Measurements from ENCODE around the gene VWA8.
A peak's percentile ranks its signal among the peaks of the same experiment; 100 is the strongest.
"Not testable (repeated sequence)": the region's sequence is repeated elsewhere in the genome, so short reads cannot be mapped to it uniquely, and the experiment has no call there.

The VWA8 gene

GRCh38 chr13:41547251-41548000 is 413.5 kb downstream of the VWA8 start:
- no peak for DNase-seq

DNA sequence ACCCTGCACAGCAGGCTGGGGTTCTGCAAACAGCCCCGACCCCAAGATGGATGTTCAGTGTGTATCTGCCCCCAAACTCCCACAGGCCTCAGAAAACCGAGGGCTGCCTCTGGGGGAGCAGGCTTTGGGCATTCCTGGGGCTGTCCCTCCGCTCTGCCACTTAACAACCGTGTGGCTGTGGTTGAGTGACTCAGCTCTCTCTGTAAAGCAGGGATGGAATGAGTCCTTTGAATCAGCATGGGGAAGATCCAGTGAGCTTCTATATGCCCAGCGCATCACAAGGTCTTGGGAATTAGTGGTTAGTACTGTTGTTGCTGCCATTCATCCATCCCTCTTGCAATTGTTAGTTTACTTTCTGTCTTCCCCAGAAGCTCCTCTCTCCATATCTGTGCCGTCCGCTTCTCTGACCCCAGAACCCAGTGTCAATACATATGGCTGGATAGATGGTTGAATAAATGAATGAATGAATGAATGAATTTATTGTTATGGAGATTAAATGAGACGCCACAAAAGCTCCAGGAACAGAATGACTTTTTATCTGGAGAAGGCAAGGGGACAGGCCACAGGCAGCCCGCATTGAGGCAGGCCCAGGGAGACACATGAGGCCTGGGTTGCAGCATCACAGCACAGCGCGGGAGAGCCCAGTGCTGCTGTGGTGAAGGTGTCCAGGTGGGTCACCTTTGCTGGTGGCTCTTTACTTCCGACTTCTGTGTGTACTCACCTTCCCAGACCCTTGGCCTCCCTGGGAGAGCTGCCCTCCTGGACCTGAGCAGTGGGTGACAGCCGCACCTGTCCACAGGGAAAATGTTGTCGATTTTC is 414.3 kb downstream of the VWA8 start:
- DNase-seq: no peak

- DNase-seq: no peak
These were observed 415.5 kb downstream of the VWA8 start for GRCh38 chr13:41545432-41545707.

GRCh38 chr13:41543664-41544300 is 417.1 kb downstream of the VWA8 start:
- DNase-seq: no peak

DNA sequence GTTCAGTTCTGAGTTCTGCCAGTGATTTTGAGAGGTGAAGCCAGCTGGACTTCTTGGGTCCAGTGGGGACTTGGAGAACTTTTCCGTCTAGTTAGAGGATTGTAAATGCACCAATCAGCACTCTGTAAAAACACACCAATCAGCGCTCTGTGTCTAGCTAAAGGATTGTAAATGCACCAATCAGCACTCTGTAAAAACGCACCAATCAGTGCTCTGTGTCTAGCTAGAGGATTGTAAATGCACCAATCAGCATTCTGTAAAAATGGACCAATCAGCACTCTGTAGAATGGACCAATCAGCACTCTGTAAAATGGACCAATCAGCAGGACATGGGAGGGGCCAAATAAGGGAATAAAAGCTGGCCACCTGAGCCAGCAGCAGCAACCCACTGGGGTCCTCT is 418.1 kb downstream of the VWA8 start:
- not testable (repeated sequence) for DNase-seq

- no peak for DNase-seq
These were observed 418.6 kb downstream of the VWA8 start for GRCh38 chr13:41542281-41542680.

DNA sequence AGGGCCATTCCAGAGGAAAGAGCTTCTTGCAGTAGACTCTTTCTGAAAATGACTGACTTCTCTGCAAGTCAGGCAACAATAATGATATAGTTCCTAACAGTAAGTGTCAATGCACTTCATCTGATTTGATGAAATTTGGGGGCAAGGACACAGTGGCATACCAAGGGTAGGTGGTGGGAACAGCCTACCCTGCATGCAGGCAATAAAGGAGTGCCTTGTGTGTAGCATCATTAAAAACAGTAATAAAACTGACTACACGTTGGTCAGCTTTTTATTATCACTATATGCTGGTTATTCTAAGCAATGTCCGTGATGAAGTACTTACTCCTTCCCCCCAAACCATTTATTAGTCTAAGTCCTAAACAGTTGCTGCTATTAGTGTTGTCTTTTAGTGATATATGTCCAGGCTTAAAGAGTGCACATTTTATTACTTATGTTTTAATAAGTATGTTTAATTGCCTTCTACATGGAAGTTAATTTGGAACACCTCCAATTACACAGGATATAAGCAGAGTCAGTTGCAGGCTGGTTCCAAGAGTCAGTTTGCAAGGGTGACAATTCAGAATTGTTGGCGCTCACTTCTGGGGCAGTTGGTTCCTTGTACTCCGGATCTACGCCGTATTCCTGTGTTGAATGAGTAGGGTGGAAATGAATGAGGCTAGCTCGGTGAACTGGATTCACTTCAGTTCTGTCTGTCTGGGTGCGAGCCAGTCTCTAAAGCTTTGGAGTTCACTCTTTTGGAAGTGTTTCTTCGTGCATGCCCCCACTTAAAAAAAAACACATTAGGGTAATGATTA is 419.6 kb downstream of the VWA8 start:
- no peak for DNase-seq

DNA sequence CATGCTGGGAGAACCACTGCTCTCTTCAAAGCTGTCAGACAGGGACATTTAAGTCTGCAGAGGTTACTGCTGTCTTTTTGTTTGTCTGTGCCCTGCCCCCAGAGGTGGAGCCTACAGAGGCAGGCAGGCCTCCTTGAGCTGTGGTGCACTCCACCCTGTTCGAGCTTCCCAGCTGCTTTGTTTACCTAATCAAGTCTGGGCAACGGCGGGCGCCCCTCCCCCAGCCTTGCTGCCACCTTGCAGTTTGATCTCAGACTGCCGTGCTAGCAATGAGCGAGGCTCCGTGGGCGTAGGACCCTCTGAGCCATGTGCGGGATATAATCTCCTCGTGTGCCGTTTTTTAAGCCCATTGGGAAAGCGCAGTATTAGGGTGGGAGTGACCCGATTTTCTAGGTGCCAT is 420.7 kb downstream of the VWA8 start:
- DNase-seq: peak; percentile 23 to 37

- no peak for DNase-seq
These were observed 427.4 kb downstream of the VWA8 start for GRCh38 chr13:41533266-41534052.

GRCh38 chr13:41528021-41528420 is 432.9 kb downstream of the VWA8 start:
- DNase-seq: no peak

DNA sequence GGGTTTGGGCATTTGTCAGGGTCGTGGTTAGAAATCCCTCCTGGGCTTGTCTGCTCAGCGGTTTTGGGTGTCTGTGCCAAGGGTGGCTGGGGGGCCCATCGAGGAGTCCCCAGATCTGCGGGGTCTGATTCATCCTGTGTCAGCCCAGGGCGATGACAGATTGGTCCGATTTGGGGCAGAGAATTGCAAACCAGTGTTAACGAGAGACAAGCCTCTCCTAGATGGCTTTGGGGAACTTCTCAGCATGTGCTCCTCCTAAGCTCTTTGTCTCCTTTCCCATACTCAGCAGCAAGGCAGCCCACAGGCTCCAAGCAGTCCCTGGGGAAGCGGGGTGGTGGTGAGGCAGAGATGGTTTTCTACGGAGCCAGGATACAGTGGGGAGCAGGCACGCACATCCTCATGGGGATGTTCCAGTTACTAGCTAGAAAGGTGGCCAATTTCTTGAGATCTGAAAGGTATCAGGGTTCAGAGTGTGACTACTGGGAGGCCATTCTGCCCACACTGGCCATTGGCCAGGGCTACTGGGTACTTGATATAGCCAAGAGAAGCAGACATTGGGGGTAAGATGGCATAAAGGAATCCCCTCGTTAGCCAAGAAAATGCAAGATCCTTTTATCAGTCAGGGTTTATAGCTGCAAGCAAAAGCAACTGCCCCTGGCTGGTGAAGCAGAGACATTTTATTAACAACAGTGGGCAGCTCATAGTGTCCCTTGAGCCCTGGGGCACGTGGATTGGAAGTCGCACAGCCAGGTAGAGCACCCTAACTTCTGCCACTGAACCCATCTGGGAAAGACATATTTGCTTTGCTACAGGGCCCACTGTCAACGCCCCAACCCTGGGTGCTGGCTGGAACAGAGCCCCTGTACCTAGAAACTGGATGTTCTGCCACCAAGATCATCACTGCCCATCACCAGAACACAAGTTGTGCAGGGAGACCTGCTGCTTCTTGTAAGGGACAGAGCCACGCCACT is 440.0 kb downstream of the VWA8 start:
- no peak for DNase-seq

GRCh38 chr13:41520016-41520659 is 440.8 kb downstream of the VWA8 start:
- no peak for DNase-seq
